H1 (cell line): Measurements from ENCODE around the gene PEAK3. TPM values are rescaled to one million over a fixed set of nuclear protein-coding genes. Genes with fewer than 3 reads are reported as not detected.

Source experiments
- CTCF ChIA-PET: fragments of 300-600 bp; sonication (Branson Sonifier 250); formaldehyde crosslinking; loops from one replicate; lab custom pipeline; 2021; ENCODE audit not compliant: partially characterized antibody; lab: Charles Lee
- POLR2A ChIA-PET: fragments of 300-600 bp; sonication (Branson Sonifier 250); formaldehyde crosslinking; loops from one replicate; lab custom pipeline; 2021; ENCODE audit warnings: inconsistent platforms; ENCODE audit not compliant: partially characterized antibody; lab: Charles Lee
- DNase-seq, 2 experiments: peaks; one replicate each; pipeline versions ENCODE4 v3.0.0 to v3.0.0-alpha.2; 2010 to 2022; ENCODE audit warnings: low spot score in 2 of 2, low read depth in 1 of 2, mixed read lengths in 1 of 2
- FAIRE-seq: peaks from 2 replicates; lab custom pipeline; 2011; peaks lifted over from hg19 to GRCh38; lab: Jason Lieb, UNC
- H2AFZ ChIP-seq: 2 replicates; pipeline ENCODE4 v1.8.1; 2012; ENCODE audit warnings: low read length, inconsistent platforms
- H2AK5ac ChIP-seq: 2 replicates; pipeline ENCODE4 v1.6.1; 2013; ENCODE audit warnings: low read depth, low read length
- H2BK120ac ChIP-seq: replicated peaks from 2 replicates; pipeline ENCODE3; 2013; ENCODE audit warnings: low read depth, low read length, inconsistent platforms
- H2BK12ac ChIP-seq: 2 replicates; pipeline ENCODE4 v1.6.1; 2013; ENCODE audit warnings: low read depth, low read length
- H2BK15ac ChIP-seq: 2 replicates; pipeline ENCODE4 v1.6.1; 2013; ENCODE audit warnings: low read length
- H2BK20ac ChIP-seq: 2 replicates; pipeline ENCODE4 v1.6.1; 2013; ENCODE audit warnings: low read length
- H2BK5ac ChIP-seq: 2 replicates; pipeline ENCODE4 v1.6.1; 2013; ENCODE audit warnings: low read depth, low read length
- H3K14ac ChIP-seq: 2 replicates; pipeline ENCODE4 v1.6.1; 2013; ENCODE audit warnings: inconsistent platforms; ENCODE audit not compliant: insufficient read length
- H3K18ac ChIP-seq: 2 replicates; pipeline ENCODE4 v1.6.1; 2013; ENCODE audit warnings: low read length; ENCODE audit errors: extremely low read depth
- H3K23ac ChIP-seq: 2 replicates; pipeline ENCODE4 v1.6.1; 2013; ENCODE audit warnings: inconsistent platforms; ENCODE audit not compliant: insufficient read length
- H3K23me2 ChIP-seq: 2 replicates; pipeline ENCODE4 v1.6.1; 2013; ENCODE audit warnings: low read depth, low read length
- H3K27ac ChIP-seq: 2 replicates; pipeline ENCODE4 v1.6.1; 2011; ENCODE audit warnings: low read depth, low read length, inconsistent platforms
- H3K27me3 ChIP-seq, 4 experiments: replicated peaks in 1 of 4; 1 replicate in 1 of 4; 2 replicates in 3 of 4; pipeline versions ENCODE4 v1.6.1 to v1.8.1; 2011 to 2013; ENCODE audit warnings: low read length in 3 of 4, mild to moderate bottlenecking in 3 of 4, inconsistent platforms in 2 of 4, mixed read lengths in 2 of 4, moderate library complexity in 1 of 4; ENCODE audit not compliant: control insufficient read depth in 3 of 4, insufficient read depth in 3 of 4; ENCODE audit errors: extremely low read depth in 1 of 4
- H3K36me3 ChIP-seq, 4 experiments: 2 replicates each; pipeline versions ENCODE4 v1.6.1 to v1.8.1; 2011 to 2013; ENCODE audit warnings: mild to moderate bottlenecking in 4 of 4, low read length in 3 of 4, moderate library complexity in 2 of 4, control low read depth in 1 of 4, inconsistent platforms in 1 of 4; ENCODE audit not compliant: insufficient read depth in 4 of 4, control insufficient read depth in 2 of 4
- H3K4ac ChIP-seq: replicated peaks from 2 replicates; pipeline ENCODE3; 2013; ENCODE audit warnings: low read length, low read depth, mixed read lengths, inconsistent platforms; ENCODE audit not compliant: insufficient read length
- H3K4me1 ChIP-seq, 4 experiments: replicated peaks in 1 of 4; 1 replicate in 1 of 4; 2 replicates in 3 of 4; pipeline versions ENCODE4 v1.6.1 to v1.8.1; 2011 to 2013; ENCODE audit warnings: low read length in 3 of 4, inconsistent platforms in 2 of 4, mixed read lengths in 1 of 4; ENCODE audit not compliant: insufficient read depth in 4 of 4, control insufficient read depth in 3 of 4
- H3K4me2 ChIP-seq, 2 experiments: 2 replicates each; pipeline versions ENCODE4 v1.6.1 to v1.8.1; 2011 to 2013; ENCODE audit warnings: low read depth in 2 of 2, low read length in 2 of 2, control low read depth in 1 of 2, inconsistent platforms in 1 of 2, mild to moderate bottlenecking in 1 of 2; ENCODE audit not compliant: insufficient read depth in 1 of 2
- H3K4me3 ChIP-seq, 4 experiments: fragments of 200-600, 300-600 bp in 1 of 4; sonication (generic), shearing (Covaris generic), sonication (Bioruptor Twin) in 1 of 4; 2 replicates each; pipeline versions ENCODE4 v1.5.1 to v1.8.1; 2011 to 2016; ENCODE audit warnings: low read length in 4 of 4, low read depth in 3 of 4, control low read depth in 2 of 4, inconsistent platforms in 2 of 4, mild to moderate bottlenecking in 2 of 4, mixed read lengths in 1 of 4, moderate library complexity in 1 of 4; ENCODE audit not compliant: insufficient read depth in 2 of 4; ENCODE audit errors: extremely low read depth in 1 of 4
- H3K56ac ChIP-seq: replicated peaks from 2 replicates; pipeline ENCODE3; 2013; ENCODE audit warnings: low read depth, mild to moderate bottlenecking, mixed read lengths, low read length, inconsistent platforms; ENCODE audit not compliant: insufficient read length
- H3K79me1 ChIP-seq: 2 replicates; pipeline ENCODE4 v1.6.1; 2013; ENCODE audit warnings: low read depth, low read length, control low read depth
- H3K79me2 ChIP-seq, 2 experiments: 2 replicates each; pipeline versions ENCODE4 v1.6.1 to v1.8.1; 2012 to 2013; ENCODE audit warnings: low read length in 2 of 2, mild to moderate bottlenecking in 2 of 2, inconsistent platforms in 1 of 2; ENCODE audit not compliant: insufficient read depth in 2 of 2, control insufficient read depth in 1 of 2
- H3K9ac ChIP-seq, 4 experiments: replicated peaks in 1 of 4; 1 replicate in 1 of 4; 2 replicates in 3 of 4; pipeline versions ENCODE4 v1.6.1 to v1.8.1; 2011 to 2013; ENCODE audit warnings: low read depth in 3 of 4, low read length in 3 of 4, control low read depth in 2 of 4, mild to moderate bottlenecking in 2 of 4, moderate library complexity in 2 of 4, inconsistent platforms in 1 of 4; ENCODE audit errors: extremely low read depth in 1 of 4
- H3K9me3 ChIP-seq, 2 experiments: 2 replicates each; pipeline versions ENCODE4 v1.6.1 to v1.8.1; 2012 to 2013; ENCODE audit warnings: mild to moderate bottlenecking in 2 of 2, moderate library complexity in 2 of 2, control low read depth in 1 of 2, inconsistent platforms in 1 of 2, low read depth in 1 of 2, low read length in 1 of 2, mixed read lengths in 1 of 2; ENCODE audit not compliant: insufficient read depth in 2 of 2
- H4K20me1 ChIP-seq, 2 experiments: replicated peaks in 1 of 2; 2 replicates each; pipeline versions ENCODE3 to v1.8.1; 2011 to 2013; ENCODE audit warnings: inconsistent platforms in 2 of 2, low read length in 2 of 2, mild to moderate bottlenecking in 1 of 2; ENCODE audit not compliant: insufficient read depth in 2 of 2, control insufficient read depth in 1 of 2
- H4K5ac ChIP-seq: 2 replicates; pipeline ENCODE4 v1.6.1; 2013; ENCODE audit warnings: low read length, low read depth, mixed read lengths, inconsistent platforms; ENCODE audit not compliant: insufficient read length
- H4K8ac ChIP-seq: 2 replicates; pipeline ENCODE4 v1.8.0; 2013; ENCODE audit warnings: mild to moderate bottlenecking, moderate library complexity, low read length, inconsistent platforms; ENCODE audit not compliant: insufficient read depth; ENCODE audit errors: extremely low read depth
- H4K91ac ChIP-seq: replicated peaks from 2 replicates; pipeline ENCODE3; 2013; ENCODE audit warnings: low read length, mixed read lengths, inconsistent platforms; ENCODE audit not compliant: insufficient read length
- BACH1 ChIP-seq: IDR thresholded peaks from 2 replicates; pipeline ENCODE4 v1.6.1; 2012; ENCODE audit warnings: low read length, improper control_type of control experiment
- EGR1 ChIP-seq: IDR thresholded peaks from 2 replicates; pipeline ENCODE4 v1.6.1; 2011; ENCODE audit warnings: low read depth, low read length, borderline replicate concordance
- POLR2A ChIP-seq, 2 experiments: IDR thresholded peaks; 1 replicate in 1 of 2; 2 replicates in 1 of 2; pipeline ENCODE4 v1.6.1; 2011; ENCODE audit warnings: low read depth in 2 of 2, low read length in 2 of 2, mild to moderate bottlenecking in 2 of 2; ENCODE audit errors: control extremely low read depth in 1 of 2
- RAD21 ChIP-seq, 2 experiments: IDR thresholded peaks in 1 of 2; conservative IDR thresholded peaks in 1 of 2; 2 replicates each; pipeline ENCODE4 v1.6.1; 2011; ENCODE audit warnings: low read depth in 2 of 2, low read length in 2 of 2, improper control_type of control experiment in 1 of 2, inconsistent platforms in 1 of 2, mild to moderate bottlenecking in 1 of 2, moderate library complexity in 1 of 2
- WGBS, 2 experiments: shearing (Covaris generic) in 1 of 2; methylation state at CpG; one replicate each; pipeline versions ENCODE4 v1.1.6 to v1.1.7; 2013 to 2015; ENCODE audit warnings: low lambda C conversion rate in 2 of 2, mixed read lengths in 2 of 2, inconsistent platforms in 1 of 2, low coverage in 1 of 2, missing lambda C conversion rate in 1 of 2; ENCODE audit not compliant: insufficient replicate concordance in 2 of 2, insufficient coverage in 1 of 2, insufficient read length in 1 of 2; ENCODE audit errors: extremely low coverage in 1 of 2, missing lambda C conversion rate in 1 of 2; 5-methylcytosine and 5-hydroxymethylcytosine counted together
- polyA plus RNA-seq, 7 experiments: library from polyadenylated mRNA; depleted of rRNA in 3 of 7; stranded (reverse) in 5 of 7; unstranded in 2 of 7; fragments of >200 nt in 5 of 7; fragments of 200-250 nt in 2 of 7; gene quantifications; 1 replicate in 5 of 7; 2 replicates in 1 of 7; 4 replicates in 1 of 7; pipeline versions ENCODE4 v1.2.1 to v1.2.3, GENCODE V29; 2011 to 2013; ENCODE audit warnings: missing spikeins in 2 of 7, mixed read lengths in 2 of 7
- total RNA-seq: library from RNA; stranded (reverse); fragmentation: NEBNext Ultra II Directional; extraction: Animal tissue kit (Norgen Biotek cat#: 25700); gene quantifications from 2 replicates; pipeline ENCODE4 v1.2.1, GENCODE V29; 2021
- TF ChIP-seq, protein P1 (sequence below), 3 experiments: IDR thresholded peaks; 1 replicate in 2 of 3; 2 replicates in 1 of 3; pipeline versions ENCODE4 v1.5.1 to v1.6.1; 2011; ENCODE audit warnings: low read length in 3 of 3, mild to moderate bottlenecking in 3 of 3, inconsistent platforms in 2 of 3, low read depth in 1 of 3, moderate library complexity in 1 of 3; ENCODE audit not compliant: insufficient read depth in 1 of 3; ENCODE audit errors: control extremely low read depth in 1 of 3

Gene PEAK3
- total and polyA plus RNA-seq, 2 of the 8 experiments (the other 6 are each of a cell fraction or from before 2014, with no cell fraction given), result not detected

DNA sequence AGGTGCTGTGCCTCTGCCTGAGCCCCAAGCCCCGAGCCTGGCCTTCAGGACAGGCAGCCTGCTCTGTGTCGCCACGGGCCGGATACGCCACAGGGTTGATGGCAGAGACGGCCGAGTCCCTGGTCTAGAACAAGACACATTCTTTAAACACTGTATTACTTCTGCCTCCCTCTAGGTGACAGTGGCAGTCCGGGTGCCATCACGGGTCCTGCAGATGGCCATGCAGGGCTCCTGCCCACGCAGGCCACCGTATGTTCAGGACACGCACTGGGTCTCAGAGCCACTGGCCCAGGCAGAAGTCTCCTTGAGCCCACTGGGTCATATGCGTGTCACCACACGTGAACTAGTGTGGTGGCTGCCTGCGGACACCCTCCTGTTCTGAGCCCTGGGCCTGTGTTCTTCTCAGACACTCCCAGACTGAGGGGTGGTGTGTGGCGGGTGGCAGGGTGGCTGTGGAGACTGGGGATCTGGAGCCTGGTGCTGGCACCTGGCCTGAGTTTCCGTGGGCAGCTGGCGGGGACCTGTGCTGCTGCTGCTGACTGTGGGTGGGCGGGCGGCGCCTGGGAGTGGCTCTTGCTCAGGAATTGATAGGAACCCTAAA lies 50.3 kb downstream of the PEAK3 start:
- WGBS, 2 experiments, result 90% methylated on average over 21 of the region's 21 CpGs; no CpG with 5 or more reads in 1 of the 2 experiments
- H3K4me1 ChIP-seq, result peaks cover 0 to 3% (median 0%) of the 10 kb centered on the region in 4 experiments; a peak in 1 of 7 replicates
- no peak for DNase-seq
- ChIA-PET CTCF (interaction anchor here (0.6 to 4.4 kb wide), 8 partner anchors 16 to 122 kb away, joined by 3 to 19 read pairs (median 4); no protein-coding TSS in a partner anchor), POLR2A (interaction anchor here (0.5 to 6.3 kb wide), 13 partner anchors 8 to 386 kb away, joined by 3 to 61 read pairs (median 5); partner anchors contain the start of gene AMH)
- peak overlapping the region; percentile 45; the same call in 1 of the 2 replicates for H4K8ac ChIP-seq
- H4K20me1 ChIP-seq, result peaks cover 0 to 15% of the 10 kb centered on the region in 2 experiments
- no peak overlapping the region for H2BK120ac ChIP-seq
- H4K91ac ChIP-seq, result no peak overlapping the region
- H3K4me2 ChIP-seq, result no peak overlapping the region
- no peaks in the 10 kb centered on the region for H3K27me3 ChIP-seq
- H3K27ac ChIP-seq, result no peak overlapping the region
- FAIRE-seq, result no peak
- H3K36me3 ChIP-seq, result peaks cover 0 to 42% (median 14%) of the 10 kb centered on the region in 4 experiments; a peak in 6 of 8 replicates
- no peak overlapping the region for H2BK15ac ChIP-seq
- H4K5ac ChIP-seq, result no peak overlapping the region
- H3K14ac ChIP-seq, result no peak overlapping the region
- TF ChIP-seq, protein P1, sequence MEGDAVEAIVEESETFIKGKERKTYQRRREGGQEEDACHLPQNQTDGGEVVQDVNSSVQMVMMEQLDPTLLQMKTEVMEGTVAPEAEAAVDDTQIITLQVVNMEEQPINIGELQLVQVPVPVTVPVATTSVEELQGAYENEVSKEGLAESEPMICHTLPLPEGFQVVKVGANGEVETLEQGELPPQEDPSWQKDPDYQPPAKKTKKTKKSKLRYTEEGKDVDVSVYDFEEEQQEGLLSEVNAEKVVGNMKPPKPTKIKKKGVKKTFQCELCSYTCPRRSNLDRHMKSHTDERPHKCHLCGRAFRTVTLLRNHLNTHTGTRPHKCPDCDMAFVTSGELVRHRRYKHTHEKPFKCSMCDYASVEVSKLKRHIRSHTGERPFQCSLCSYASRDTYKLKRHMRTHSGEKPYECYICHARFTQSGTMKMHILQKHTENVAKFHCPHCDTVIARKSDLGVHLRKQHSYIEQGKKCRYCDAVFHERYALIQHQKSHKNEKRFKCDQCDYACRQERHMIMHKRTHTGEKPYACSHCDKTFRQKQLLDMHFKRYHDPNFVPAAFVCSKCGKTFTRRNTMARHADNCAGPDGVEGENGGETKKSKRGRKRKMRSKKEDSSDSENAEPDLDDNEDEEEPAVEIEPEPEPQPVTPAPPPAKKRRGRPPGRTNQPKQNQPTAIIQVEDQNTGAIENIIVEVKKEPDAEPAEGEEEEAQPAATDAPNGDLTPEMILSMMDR (IDR thresholded peaks at IDR 0.05; ENCODE audit: control extremely low read depth in 1 of 3, insufficient read depth in 1 of 3, low read depth in 1 of 3, low read length in 3 of 3), result peak in 1 of 3 experiments; percentile 35; a peak in 1 of 4 replicates
- TF ChIP-seq EGR1, result 0 out of 2 replicates have a peak, but pooled peaks have one; percentile 25
- no peak for TF ChIP-seq BACH1
- TF ChIP-seq RAD21 (IDR thresholded peaks at IDR 0.05 in 1 of 2, conservative IDR thresholded peaks at IDR 0.05 in 1 of 2; ENCODE audit: low read depth in 2 of 2, low read length in 2 of 2), result 0 out of 4 replicates have a peak, but pooled peaks of 1 of the 2 experiments have one; percentile 10
- peak; percentile 8 to 44 for TF ChIP-seq POLR2A (IDR thresholded peaks at IDR 0.05; ENCODE audit: control extremely low read depth in 1 of 2, low read depth in 2 of 2, low read length in 2 of 2)
- H3K9me3 ChIP-seq, result no peaks in the 10 kb centered on the region
- H3K4ac ChIP-seq, result no peak overlapping the region
- peaks cover 4% of the 10 kb centered on the region for H3K79me1 ChIP-seq
- H2BK5ac ChIP-seq, result no peak overlapping the region; the same call in 1 of the 2 replicates
- no peak overlapping the region for H2BK12ac ChIP-seq
- no peak overlapping the region for H3K56ac ChIP-seq
- H3K23ac ChIP-seq, result no peak overlapping the region
- H2BK20ac ChIP-seq, result no peak overlapping the region
- peaks cover 0 to 15% of the 10 kb centered on the region in 2 experiments; a peak in 3 of 4 replicates for H3K79me2 ChIP-seq
- H2AFZ ChIP-seq, result no peak overlapping the region
- peaks cover 4% of the 10 kb centered on the region; the same call in 1 of the 2 replicates for H3K23me2 ChIP-seq
- H3K4me3 ChIP-seq, result no peak overlapping the region
- no peak overlapping the region for H2AK5ac ChIP-seq
- H3K9ac ChIP-seq, result no peak overlapping the region
- H3K18ac ChIP-seq, result no peak overlapping the region
